ENCODE data around the gene TSPAN2.
A peak's percentile ranks its signal among the peaks of the same experiment; 100 is the strongest.

TSPAN2 gene

GRCh38 chr1:115073298-115074087 is 15.8 kb downstream of the TSPAN2 start:
- DNase-seq: no peak

- DNase-seq: no peak
These were observed 18.2 kb downstream of the TSPAN2 start for GRCh38 chr1:115071012-115071664.

- no peak for DNase-seq
These were observed 19.5 kb downstream of the TSPAN2 start for GRCh38 chr1:115069659-115070308.

GRCh38 chr1:115068826-115069585 is 20.3 kb downstream of the TSPAN2 start:
- DNase-seq: no peak

- no peak for DNase-seq
These were observed 22.0 kb downstream of the TSPAN2 start for GRCh38 chr1:115067161-115067859.

GRCh38 chr1:115065021-115065420 is 24.3 kb downstream of the TSPAN2 start:
- DNase-seq: no peak

GRCh38 chr1:115064461-115064860 is 24.8 kb downstream of the TSPAN2 start:
- no peak for DNase-seq

GRCh38 chr1:115063228-115063901 is 25.9 kb downstream of the TSPAN2 start:
- no peak for DNase-seq

GRCh38 chr1:115062542-115063004 is 26.7 kb downstream of the TSPAN2 start:
- no peak for DNase-seq

- no peak for DNase-seq
These were observed 28.8 kb downstream of the TSPAN2 start for GRCh38 chr1:115060501-115060900.

- DNase-seq: no peak
These were observed 30.0 kb downstream of the TSPAN2 start for GRCh38 chr1:115059316-115059715.

GRCh38 chr1:115057661-115058254 is 31.5 kb downstream of the TSPAN2 start:
- DNase-seq: no peak

- DNase-seq: no peak
These were observed 32.9 kb downstream of the TSPAN2 start for GRCh38 chr1:115056395-115056798.

GRCh38 chr1:115052454-115053083 is 36.7 kb downstream of the TSPAN2 start:
- DNase-seq: peak; percentile 18

- DNase-seq: no peak
These were observed 37.5 kb downstream of the TSPAN2 start for GRCh38 chr1:115051850-115052249.

GRCh38 chr1:115046751-115047150 is 42.6 kb downstream of the TSPAN2 start:
- DNase-seq: no peak

- DNase-seq: no peak
These were observed 47.6 kb downstream of the TSPAN2 start for GRCh38 chr1:115041654-115042053.

- no peak for DNase-seq
These were observed 48.8 kb downstream of the TSPAN2 start for GRCh38 chr1:115040501-115040900.

GRCh38 chr1:115036814-115037507 is 52.3 kb downstream of the TSPAN2 start:
- no peak for DNase-seq

- no peak for DNase-seq
These were observed 53.7 kb downstream of the TSPAN2 start for GRCh38 chr1:115035652-115036051.

Data from NCI-H2081 treated with DMSO at 0.1 percent for 48 hours (cell line).